ENCODE measurements around the gene JUP.

JUP gene

DNA sequence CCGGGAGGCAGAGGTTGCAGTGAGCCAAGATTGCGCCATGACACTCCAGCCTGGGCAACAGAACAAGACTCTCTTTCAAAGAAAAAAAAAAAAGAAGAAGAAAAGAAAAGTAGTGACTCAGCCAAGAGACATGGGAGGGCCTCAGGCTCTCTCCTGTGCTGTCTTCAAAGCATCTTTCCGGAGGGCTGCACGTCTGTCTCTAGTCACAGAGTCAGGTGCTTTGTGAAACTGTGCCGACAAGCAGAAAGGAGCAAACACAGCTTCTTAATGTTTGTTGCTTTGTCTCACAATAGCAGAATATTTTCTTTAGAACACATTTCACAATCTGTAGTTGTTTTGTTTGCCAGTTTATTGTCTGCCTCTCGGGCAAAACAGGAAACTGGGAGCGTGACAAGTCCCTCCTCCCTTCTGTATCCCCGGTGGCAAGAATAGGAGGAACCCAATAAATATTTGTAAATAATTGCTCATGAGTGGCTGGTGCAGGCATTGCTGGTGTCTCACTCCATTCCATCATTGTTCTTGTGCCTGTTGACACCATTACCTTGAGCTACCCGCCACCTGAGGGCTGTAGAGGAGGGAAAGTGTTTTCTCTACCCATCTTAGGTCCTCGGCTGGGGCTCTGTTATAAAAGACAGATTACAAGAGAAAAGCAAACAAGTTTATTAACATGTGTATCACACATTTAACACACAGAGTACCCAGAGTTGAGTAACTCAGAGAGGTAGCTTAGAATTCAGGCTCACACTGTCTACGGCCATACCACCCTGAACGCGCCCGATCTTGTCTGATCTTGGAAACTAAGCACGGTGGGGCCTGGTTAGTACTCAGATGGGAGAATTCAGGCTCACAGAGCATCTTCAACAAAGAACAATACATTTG, 68.9 kb downstream of the JUP start:
- no peak for DNase-seq

DNA sequence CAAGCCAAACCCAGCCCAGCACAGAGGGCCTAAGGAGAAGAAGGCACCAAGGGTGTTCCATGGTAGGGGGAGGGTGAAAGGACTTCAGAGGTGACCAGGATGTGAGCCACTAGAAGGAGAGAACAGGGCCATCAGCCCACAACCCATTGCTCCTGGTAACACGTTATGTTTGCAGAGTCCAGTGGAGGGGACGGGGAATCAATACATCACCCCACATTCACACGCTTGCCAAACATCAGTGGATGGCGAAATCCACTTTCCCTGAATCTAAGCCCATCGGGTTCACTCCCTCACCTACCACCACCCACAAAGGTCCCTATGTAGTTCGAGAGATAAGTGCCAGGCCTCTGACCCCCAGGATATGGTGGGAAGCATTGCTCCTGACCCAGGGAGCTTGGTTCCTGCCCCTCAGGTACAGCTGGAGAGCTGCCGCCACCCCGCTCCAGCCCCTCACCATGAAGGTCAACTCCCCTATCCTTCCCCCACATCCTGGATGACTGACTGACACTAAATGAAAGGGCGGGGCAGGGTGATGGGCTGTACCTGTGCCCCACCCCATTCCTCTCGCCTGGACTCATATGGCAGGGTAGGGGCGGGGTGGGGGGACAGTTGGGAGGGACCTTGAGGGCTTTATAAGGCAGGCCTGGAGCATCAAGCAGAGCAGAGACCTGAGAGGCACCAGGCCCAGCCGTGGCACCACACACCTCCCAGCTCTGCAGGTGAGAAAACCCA, 74.7 kb downstream of the JUP start, which contains the start of gene GAST:
Gene GAST, plus strand, starts transcription at position 663 of the 732 bp plus-strand sequence. CDS start 3,106 bp downstream, outside the sequence.
- no peak for DNase-seq

DNA sequence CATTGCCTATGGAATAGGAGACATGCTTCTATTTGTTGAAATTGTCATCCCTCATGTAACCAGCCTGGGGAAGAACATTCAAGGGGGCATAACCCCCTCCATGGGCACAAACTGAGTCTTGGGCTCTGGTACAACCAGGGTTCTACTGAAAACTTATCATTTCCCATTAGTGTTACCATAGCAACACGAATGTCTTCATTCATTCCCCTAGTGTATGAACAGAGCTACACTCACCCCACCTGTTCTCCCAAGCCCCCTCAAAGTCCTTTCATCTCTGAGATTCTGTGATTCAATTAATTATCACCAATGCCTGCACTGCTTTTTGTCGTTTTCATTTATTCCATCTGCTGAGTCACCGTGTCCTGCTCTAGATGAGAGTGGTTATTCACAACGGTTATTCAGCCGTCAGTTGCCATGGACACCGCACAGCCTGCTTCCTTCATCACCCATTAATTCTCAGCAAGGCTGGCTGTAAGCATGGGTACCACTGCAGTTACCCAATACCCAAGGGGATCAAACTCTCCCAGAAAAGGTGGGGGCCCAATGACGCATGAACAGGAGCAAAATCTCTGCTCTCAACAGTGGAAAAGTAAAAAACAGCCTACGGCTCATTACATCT, 75.9 kb downstream of the JUP start:
- DNase-seq: no peak

DNA sequence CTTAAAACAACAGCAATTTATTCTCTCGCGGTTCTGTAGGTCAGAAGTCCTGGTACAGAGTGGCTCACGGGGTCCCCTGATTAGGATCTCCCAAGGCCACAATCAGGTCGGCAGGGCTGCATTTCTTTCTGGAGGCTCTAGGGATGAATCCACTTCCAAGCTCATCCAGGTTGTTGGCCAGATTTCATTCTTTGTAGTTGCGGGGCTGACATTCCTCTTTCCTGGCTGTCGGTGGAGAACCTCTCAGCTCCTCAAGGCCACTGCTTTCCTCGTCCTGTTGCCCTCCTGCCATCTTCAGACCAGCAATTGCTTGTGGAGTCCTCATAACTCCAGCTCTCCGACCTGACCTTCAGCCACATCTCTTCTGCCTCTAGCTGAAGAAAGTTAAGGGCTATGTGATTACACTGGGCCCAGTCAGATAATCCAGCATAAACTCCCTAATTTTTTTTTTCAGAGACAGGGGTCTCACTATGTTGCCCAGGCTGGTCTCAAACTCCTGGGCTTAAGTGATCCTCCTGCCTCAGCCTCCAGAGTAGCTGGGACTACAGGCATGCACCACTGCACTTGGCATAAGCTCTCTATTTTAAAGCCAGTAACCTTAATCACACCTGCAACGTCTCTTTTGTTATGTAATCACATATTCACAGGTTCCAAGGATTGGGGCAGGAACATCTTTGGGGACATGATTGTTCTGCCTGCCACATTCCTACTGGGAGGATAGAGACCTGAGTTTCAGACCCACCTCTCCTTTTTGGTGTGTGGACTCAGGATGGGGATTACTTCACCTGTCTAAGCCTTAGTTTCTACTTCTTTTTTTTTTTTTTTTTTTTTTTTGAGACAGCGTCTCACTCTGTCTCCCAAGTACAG, 78.5 kb downstream of the JUP start:
- no peak for DNase-seq

DNA sequence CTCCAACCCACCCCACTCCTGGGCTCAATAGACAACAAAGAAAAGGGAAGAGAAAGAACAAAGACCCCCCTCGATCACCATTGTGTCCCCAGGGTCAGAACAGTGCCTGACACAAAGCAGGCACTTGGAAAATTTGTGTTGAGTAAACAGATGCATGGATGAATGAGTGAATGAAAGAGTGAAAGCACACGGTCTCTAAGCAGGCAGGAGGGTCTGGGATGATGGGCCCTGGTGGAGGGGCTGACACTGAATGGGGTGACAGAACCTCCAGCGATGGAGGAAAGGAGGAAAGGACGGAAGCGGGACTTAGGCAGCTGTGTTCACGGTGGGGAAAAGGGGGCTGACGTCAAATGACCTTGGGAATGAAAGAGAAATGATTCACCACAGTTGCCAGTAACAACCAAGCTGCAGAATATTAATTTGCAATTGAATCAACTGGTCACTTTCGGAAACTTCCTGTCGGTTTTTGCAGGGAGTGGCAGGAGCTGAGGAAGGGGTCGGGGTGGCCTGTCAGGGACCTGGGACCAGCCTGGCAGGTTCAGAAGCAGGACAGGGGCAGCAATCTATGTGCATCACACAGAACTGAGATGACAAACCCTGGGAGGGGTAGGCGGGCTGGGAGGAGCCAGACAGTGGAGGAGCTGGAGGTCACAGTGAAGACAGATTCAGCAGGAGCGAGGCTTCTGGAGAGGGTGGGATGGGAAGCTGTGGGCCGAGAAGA, 81.1 kb downstream of the JUP start:
- no peak for DNase-seq
